GM12801 (cell line): ENCODE data around the gene RAPGEF4.

Experiments used
- TF ChIP-seq, protein P1 (sequence below): IDR thresholded peaks from one replicate; pipeline ENCODE4 v1.5.1; 2011; ENCODE audit warnings: control low read depth; ENCODE audit not compliant: insufficient read length; ENCODE audit errors: extremely low read depth

Gene RAPGEF4

DNA sequence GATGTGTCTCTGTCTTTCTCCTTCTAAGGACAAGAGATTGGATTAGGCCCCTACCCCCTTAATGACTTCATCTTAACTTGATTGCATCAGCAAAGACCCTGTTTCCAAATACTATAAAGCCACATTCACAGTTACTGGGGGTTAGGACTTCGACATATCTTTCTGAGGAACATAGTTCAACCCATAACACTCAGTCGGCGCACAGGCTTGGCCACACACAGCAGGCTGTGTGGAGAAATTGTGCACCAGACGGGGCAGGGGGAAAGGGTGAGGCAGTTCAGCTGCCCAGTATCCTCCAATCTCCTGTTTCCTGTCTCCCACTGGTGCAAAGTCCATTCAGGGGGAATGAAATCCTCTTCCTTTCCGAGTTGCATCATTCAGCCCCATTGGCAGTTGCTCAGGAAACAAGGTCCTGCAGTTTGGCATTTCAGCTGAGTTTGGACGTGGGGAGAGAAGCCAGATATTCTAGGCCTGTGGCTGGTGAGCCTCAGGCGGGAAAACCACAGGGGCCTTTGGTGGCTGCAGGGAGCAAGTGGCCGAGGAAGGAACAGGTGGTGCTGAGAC lies 9.4 kb upstream of the RAPGEF4 start:
- TF ChIP-seq, protein P1, sequence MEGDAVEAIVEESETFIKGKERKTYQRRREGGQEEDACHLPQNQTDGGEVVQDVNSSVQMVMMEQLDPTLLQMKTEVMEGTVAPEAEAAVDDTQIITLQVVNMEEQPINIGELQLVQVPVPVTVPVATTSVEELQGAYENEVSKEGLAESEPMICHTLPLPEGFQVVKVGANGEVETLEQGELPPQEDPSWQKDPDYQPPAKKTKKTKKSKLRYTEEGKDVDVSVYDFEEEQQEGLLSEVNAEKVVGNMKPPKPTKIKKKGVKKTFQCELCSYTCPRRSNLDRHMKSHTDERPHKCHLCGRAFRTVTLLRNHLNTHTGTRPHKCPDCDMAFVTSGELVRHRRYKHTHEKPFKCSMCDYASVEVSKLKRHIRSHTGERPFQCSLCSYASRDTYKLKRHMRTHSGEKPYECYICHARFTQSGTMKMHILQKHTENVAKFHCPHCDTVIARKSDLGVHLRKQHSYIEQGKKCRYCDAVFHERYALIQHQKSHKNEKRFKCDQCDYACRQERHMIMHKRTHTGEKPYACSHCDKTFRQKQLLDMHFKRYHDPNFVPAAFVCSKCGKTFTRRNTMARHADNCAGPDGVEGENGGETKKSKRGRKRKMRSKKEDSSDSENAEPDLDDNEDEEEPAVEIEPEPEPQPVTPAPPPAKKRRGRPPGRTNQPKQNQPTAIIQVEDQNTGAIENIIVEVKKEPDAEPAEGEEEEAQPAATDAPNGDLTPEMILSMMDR: no peak

DNA sequence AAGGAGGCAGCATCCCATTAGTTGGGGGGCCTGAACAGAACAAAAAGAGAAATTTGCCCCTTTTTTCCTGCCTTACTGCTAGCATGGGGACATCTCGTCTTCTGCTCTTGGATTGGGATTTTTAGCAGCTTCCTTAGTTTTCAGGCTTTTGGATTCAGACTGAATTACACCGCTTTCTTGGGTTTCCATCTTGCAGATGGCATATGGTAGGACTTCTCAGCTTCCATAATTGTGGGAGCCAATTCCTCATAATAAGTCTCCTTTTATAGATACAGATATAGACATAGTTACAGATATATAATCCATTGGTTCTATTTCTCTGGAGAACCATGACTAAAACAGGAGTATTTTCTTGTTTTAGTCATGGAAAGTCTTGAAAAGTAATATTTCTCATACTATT lies 5.2 kb upstream of the RAPGEF4 start:
- TF ChIP-seq, protein P1: no peak

DNA sequence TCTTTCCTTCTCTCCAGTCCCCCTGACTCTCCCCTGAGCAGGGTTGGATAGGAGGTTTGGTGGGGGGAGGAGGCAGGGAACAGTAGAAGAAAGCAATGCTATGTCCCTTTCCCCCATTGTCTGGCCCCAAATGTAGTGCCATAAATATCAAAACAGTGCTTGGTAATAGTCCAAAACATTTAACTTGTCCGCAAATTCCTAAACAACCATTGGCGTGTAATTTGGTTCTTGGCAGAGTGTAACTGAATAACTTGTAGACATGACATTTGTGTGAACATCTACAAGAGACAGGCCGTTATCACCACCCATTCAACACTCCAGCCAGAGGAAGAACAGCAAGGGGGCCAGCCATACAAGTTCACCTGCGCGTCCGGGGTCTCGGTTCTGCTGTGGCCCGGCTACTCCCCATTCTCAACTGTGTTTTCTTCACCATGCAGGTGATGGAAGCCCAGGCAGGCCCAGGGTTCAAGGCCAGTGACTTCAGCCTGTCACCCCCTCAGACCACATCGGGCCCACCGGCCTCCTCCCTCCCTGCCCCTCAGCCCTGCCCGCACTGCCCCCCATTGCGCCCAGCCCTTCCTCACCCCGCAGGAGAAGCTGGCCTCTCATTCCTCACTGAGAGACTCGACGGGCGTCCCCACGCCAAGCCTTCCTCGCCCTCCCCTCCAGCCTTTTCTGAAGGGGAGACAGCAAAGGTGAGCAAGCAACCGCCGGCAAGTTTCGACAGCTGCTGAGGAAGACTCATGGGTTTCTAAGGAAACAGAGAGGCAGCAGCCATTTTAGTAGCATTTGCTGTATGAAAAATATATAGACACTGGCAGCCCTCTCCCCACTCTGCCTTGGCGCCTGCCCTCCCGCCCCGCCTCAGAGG lies 699 bp upstream of the RAPGEF4 start:
- TF ChIP-seq, protein P1: no peak

- TF ChIP-seq, protein P1: no peak
Measured at GRCh38 chr2:172736424-172737174, 954 bp downstream of the RAPGEF4 start.

DNA sequence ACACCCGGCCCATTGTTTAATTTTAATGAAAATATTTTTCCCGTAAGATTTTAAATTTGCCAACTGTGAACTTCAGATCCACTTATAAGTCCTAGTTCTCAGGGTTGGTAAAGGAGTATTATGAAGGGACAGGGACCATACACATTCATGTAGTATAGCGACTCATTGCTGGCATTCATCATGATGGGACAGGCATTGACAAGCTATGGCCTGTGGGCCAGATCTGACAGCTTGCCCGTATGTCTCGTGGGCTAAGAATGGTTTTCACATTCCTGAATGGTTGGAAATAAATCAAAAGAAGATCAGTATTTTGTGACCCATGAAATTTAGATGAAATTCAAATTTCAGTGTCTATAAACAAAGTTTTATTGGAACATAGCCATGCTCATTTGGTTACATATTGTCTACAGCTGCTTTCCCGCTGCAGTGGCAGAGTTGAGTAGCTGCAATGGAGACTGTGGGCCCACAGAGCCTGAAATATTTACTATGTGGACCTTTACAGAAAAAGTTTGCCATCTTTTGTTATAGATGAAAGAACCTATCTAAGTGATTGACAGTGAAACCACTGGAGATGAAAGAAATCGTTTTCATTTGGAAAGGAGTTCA lies 4.1 kb downstream of the RAPGEF4 start:
- TF ChIP-seq, protein P1: no peak

DNA sequence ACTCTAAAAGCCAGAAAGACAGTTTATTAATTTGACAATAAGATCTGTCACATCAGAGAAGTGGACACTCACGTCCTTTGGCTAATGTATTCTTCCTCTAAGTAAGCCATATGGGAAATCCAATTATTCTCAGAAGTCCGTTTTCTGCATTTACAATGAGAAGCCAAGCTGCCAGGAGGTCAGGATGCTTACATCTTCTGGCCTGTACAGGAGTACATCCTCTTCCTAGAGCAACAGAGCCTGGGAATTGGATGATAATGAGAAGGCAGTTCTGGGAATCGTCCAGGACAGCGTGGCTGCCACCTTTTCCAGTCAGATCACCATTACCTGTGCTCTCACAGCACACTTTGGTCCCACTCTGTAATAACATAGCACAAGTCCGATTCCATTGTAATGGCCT lies 5.2 kb downstream of the RAPGEF4 start:
- TF ChIP-seq, protein P1: no peak

DNA sequence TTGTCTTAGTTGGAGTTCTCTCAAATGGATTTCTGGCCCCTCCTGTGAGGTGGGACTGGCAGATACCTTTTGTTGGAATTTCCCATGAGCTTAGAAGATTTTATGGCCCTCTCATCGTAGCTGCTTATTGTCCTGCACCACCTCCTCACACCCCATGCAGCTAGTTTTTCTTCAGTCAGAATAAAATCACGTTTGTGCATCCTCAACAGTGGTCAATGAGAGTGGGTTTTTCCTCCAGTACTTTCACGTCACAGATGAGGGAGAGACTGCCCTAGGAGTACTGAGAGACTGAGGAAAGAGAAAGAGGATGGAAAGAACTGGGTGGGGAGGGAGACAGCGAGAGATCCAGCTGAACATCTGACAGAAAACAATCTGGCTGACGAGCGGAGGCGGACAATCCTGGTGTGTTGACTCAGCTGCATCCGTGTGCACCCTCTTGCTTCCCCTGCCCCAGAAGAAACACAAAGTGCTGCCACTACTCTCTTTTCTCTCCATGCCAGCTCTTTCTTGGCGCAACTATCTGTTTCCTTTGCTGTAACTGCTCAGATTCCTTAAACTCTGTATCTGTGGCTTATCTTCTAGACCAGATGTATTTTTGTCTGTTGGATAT lies 7.4 kb downstream of the RAPGEF4 start:
- TF ChIP-seq, protein P1: no peak
